SU-DHL-6 (cell line): Measurements from ENCODE around the gene ACTA1.

ENCODE experiments used
- EZH2phosphoT487 ChIP-seq: fragments of 200-600 bp; sonication (generic), shearing (Covaris generic); conservative IDR thresholded peaks from 2 replicates; pipeline ENCODE4 v1.6.1; 2018; ENCODE audit warnings: mild to moderate bottlenecking, antibody characterized with exemption, low read length, moderate library complexity, mixed read lengths
- TF ChIP-seq, protein P1 (sequence below): fragments of 200-600 bp; sonication (generic); IDR thresholded peaks from one replicate; pipeline ENCODE4 v1.5.1; 2017; ENCODE audit warnings: antibody characterized with exemption, mild to moderate bottlenecking, low read length, moderate library complexity; ENCODE audit not compliant: insufficient read depth, poor library complexity, severe bottlenecking

DNA sequence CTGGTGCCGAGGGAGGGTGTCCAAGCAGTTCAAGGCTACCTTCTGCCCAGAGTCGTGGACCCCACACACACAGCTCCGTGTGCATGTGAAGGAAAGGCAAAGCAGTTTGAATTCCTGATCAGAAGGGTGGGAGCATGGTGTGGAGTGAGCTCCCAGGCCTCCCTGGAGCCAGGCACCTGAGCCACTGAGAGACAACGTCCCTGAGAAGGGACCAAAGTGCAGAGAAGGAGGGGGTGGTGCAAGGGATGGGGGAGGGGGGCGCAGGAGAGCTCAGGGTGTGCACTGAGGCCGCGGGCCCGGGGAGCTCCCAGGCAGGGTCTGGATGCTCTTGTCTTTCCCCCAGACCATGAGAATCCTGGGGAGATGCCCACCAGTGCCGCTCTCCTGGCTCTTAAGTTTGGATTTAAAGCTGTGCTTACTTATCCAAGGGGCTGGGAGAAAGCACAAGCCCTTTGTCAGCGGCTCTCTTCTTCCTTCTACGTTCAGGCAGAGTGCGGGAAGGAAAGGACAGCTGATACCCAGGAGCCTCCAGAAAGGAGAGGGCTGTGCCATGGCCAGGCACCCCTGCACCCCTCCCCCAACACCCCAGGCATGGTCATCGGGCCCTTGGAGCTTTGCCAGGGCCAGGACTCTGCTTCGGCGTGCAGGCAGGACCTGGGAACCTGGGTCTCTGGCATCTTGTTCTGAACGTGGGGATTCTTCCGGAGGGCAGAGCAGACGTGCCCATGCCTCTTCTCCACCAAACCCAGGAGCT is 24.1 kb downstream of the ACTA1 start:
- TF ChIP-seq, protein P1, sequence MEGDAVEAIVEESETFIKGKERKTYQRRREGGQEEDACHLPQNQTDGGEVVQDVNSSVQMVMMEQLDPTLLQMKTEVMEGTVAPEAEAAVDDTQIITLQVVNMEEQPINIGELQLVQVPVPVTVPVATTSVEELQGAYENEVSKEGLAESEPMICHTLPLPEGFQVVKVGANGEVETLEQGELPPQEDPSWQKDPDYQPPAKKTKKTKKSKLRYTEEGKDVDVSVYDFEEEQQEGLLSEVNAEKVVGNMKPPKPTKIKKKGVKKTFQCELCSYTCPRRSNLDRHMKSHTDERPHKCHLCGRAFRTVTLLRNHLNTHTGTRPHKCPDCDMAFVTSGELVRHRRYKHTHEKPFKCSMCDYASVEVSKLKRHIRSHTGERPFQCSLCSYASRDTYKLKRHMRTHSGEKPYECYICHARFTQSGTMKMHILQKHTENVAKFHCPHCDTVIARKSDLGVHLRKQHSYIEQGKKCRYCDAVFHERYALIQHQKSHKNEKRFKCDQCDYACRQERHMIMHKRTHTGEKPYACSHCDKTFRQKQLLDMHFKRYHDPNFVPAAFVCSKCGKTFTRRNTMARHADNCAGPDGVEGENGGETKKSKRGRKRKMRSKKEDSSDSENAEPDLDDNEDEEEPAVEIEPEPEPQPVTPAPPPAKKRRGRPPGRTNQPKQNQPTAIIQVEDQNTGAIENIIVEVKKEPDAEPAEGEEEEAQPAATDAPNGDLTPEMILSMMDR: no peak
- TF ChIP-seq EZH2phosphoT487: no peak
